Tongue (tissue), 2 donors: ENCODE data around the gene GPS1. TPM values are rescaled to one million over a fixed set of nuclear protein-coding genes. Genes with fewer than 3 reads are reported as not detected.
A peak's percentile ranks its signal among the peaks of the same experiment; 100 is the strongest.

Experiments
- DNase-seq: peaks from one replicate; pipeline ENCODE4 v3.0.0-alpha.2; 2015
- total RNA-seq: library from RNA; depleted of rRNA; stranded (reverse); fragments of >200 nt; gene quantifications from one replicate; pipeline ENCODE4 v1.2.3, GENCODE V29; 2014

Gene GPS1
- total RNA-seq, 1 donor from 2014 or later, result 70.5 TPM

- DNase-seq, result no peak
Measured at GRCh38 chr17:82059272-82060000, 7.7 kb downstream of the GPS1 start.

- DNase-seq, result no peak
Measured at GRCh38 chr17:82060001-82060380, 8.3 kb downstream of the GPS1 start.

GRCh38 chr17:82060614-82061013 lies 8.9 kb downstream of the GPS1 start:
- DNase-seq, result no peak

- DNase-seq, result no peak
Measured at GRCh38 chr17:82061047-82061925, 9.6 kb downstream of the GPS1 start.

GRCh38 chr17:82062076-82062983 lies 10.6 kb downstream of the GPS1 start:
- DNase-seq, result no peak

GRCh38 chr17:82062984-82063368 lies 11.3 kb downstream of the GPS1 start:
- DNase-seq, result no peak

- DNase-seq, result no peak
Measured at GRCh38 chr17:82063424-82064415, 12.0 kb downstream of the GPS1 start.

- DNase-seq, result no peak
Measured at GRCh38 chr17:82064433-82065192, 12.9 kb downstream of the GPS1 start.

- no peak for DNase-seq
Measured at GRCh38 chr17:82065193-82065637, 13.5 kb downstream of the GPS1 start.

- peak; percentile 67 for DNase-seq
Measured at GRCh38 chr17:82065638-82066303, 14.1 kb downstream of the GPS1 start, which contains the start of gene DUS1L. Gene DUS1L, minus strand, starts transcription at chr17:82065804. Its CDS starts 745 bp downstream, at chr17:82065059.

- DNase-seq, result no peak
Measured at GRCh38 chr17:82070611-82071010, 18.9 kb downstream of the GPS1 start.

- no peak for DNase-seq
Measured at GRCh38 chr17:82072827-82073226, 21.1 kb downstream of the GPS1 start.

GRCh38 chr17:82073446-82073845 lies 21.7 kb downstream of the GPS1 start:
- DNase-seq, result no peak

- no peak for DNase-seq
Measured at GRCh38 chr17:82076018-82076784, 24.5 kb downstream of the GPS1 start.

GRCh38 chr17:82076785-82077591 lies 25.3 kb downstream of the GPS1 start:
- DNase-seq, result peak; percentile 28

GRCh38 chr17:82077617-82078358 lies 26.1 kb downstream of the GPS1 start:
- DNase-seq, result peak; percentile 26

GRCh38 chr17:82078433-82078832 lies 26.7 kb downstream of the GPS1 start:
- no peak for DNase-seq
